Lung (tissue), 12 donors: ENCODE measurements around the gene SYNGR1. TPM values are rescaled to one million over a fixed set of nuclear protein-coding genes. Genes with fewer than 3 reads are reported as not detected.

Experiments
- ATAC-seq: fragments of 200-7000 bp; cut with Tn5 transposase; one replicate; pipeline ENCODE4 v1.9.1; 2020; ENCODE audit warnings: moderate number of reproducible peaks; ENCODE audit not compliant: insufficient read depth, low FRiP score
- DNase-seq, 3 donors: peaks; one replicate each; pipeline ENCODE4 v3.0.0-alpha.2; 2013 to 2017
- H3K27ac ChIP-seq, 2 donors: one replicate each; pipeline ENCODE4 v1.5.1; 2013; ENCODE audit warnings: mild to moderate bottlenecking in 2 of 2, moderate library complexity in 2 of 2, control low read depth in 1 of 2, inconsistent platforms in 1 of 2, low read depth in 1 of 2, low read length in 1 of 2
- H3K27me3 ChIP-seq, 3 donors: one replicate each; pipeline ENCODE4 v1.5.1; 2013; ENCODE audit warnings: low read length in 2 of 3; ENCODE audit not compliant: control insufficient read depth in 3 of 3, insufficient read depth in 3 of 3
- H3K36me3 ChIP-seq, 4 donors: one replicate each; pipeline ENCODE4 v1.5.1; 2013; ENCODE audit warnings: low read length in 4 of 4, mild to moderate bottlenecking in 1 of 4, moderate library complexity in 1 of 4; ENCODE audit not compliant: control insufficient read depth in 4 of 4, insufficient read depth in 4 of 4
- H3K4me1 ChIP-seq, 5 donors: one replicate each; pipeline ENCODE4 v1.5.1; 2013; ENCODE audit warnings: low read length in 5 of 5, mild to moderate bottlenecking in 2 of 5, moderate library complexity in 1 of 5; ENCODE audit not compliant: control insufficient read depth in 5 of 5, insufficient read depth in 5 of 5
- H3K4me3 ChIP-seq: one replicate; pipeline ENCODE4 v1.5.1; 2013; ENCODE audit warnings: mild to moderate bottlenecking, control low read depth, moderate library complexity
- H3K9ac ChIP-seq, 2 donors: one replicate each; pipeline ENCODE4 v1.5.1; 2013; ENCODE audit warnings: low read length in 2 of 2, control low read depth in 1 of 2; ENCODE audit not compliant: insufficient read depth in 1 of 2
- H3K9me3 ChIP-seq, 4 donors: one replicate each; pipeline ENCODE4 v1.5.1; 2013; ENCODE audit warnings: low read length in 3 of 4, mild to moderate bottlenecking in 1 of 4, moderate library complexity in 1 of 4; ENCODE audit not compliant: control insufficient read depth in 4 of 4, insufficient read depth in 3 of 4
- CTCF ChIP-seq: IDR thresholded peaks from 2 replicates; pipeline ENCODE4 v1.5.1; 2012; ENCODE audit warnings: mild to moderate bottlenecking; ENCODE audit errors: control extremely low read depth, extremely low read depth
- whole genome bisulfite sequencing, 2 donors: extraction: QIAGEN DNeasy Blood & Tissue Kit; methylation state at CpG; one replicate each; pipeline ENCODE4 v1.1.7; 2013; 5-methylcytosine and 5-hydroxymethylcytosine counted together
- polyA plus RNA-seq, 2 donors: library from polyadenylated mRNA; stranded (reverse); fragments of 200-250 nt; gene quantifications; one replicate each; pipeline ENCODE4 v1.2.1, GENCODE V29; 2013
- total RNA-seq, 2 donors: library from RNA; depleted of rRNA in 1 of 2; stranded (reverse); fragments of >200 nt in 1 of 2; gene quantifications; one replicate each; pipeline ENCODE4 v1.2.1, GENCODE V29; 2014 to 2021
- donor health status: control.
- donor health status: control.
- donor health status: Bipolar disorder and iron deficiency.
- donor health status: healthy.
- donor health status: DM: yes; HTN: yes; CAD: no.

The SYNGR1 gene
- total and polyA plus RNA-seq, 4 donors = 3.5 to 13.3 (median 5.5) TPM

- H3K9ac ChIP-seq = no peak overlapping the region
- TF ChIP-seq CTCF = no peak
- H3K27ac ChIP-seq = no peak overlapping the region
- H3K4me1 ChIP-seq = peaks cover 0 to 22% (median 6%) of the 10 kb centered on the region in 5 donors
- ATAC-seq (no peak), DNase-seq (no peak)
- WGBS, 2 donors = 88 to 92% methylated on average over 7 of the region's 7 CpGs
- H3K4me3 ChIP-seq = no peak overlapping the region
- H3K27me3 ChIP-seq = no peaks in the 10 kb centered on the region
- H3K9me3 ChIP-seq = no peaks in the 10 kb centered on the region
- no peaks in the 10 kb centered on the region for H3K36me3 ChIP-seq
Observed at GRCh38 chr22:39361496-39361895, 11.7 kb downstream of the SYNGR1 start.

GRCh38 chr22:39362271-39362670 is 12.5 kb downstream of the SYNGR1 start:
- Histone ChIP-seq H3K4me3 (no peak overlapping the region), H3K9me3 (no peaks in the 10 kb centered on the region), H3K27me3 (no peaks in the 10 kb centered on the region), H3K9ac (no peak overlapping the region), H3K4me1 (peaks cover 0 to 22% (median 6%) of the 10 kb centered on the region in 5 donors), H3K27ac (no peak overlapping the region), H3K36me3 (no peaks in the 10 kb centered on the region)
- DNase-seq (no peak), ATAC-seq (no peak)
- 75 to 85% methylated on average over 11 of the region's 11 CpGs for WGBS, 2 donors
- TF ChIP-seq CTCF = no peak

GRCh38 chr22:39362932-39363331 is 13.1 kb downstream of the SYNGR1 start:
- DNase-seq = no peak
- 87 to 96% methylated on average over 4 of the region's 4 CpGs for WGBS, 2 donors
- ATAC-seq = no peak

More at GRCh38 chr22:39362932-39363331, 13.1 kb downstream of the SYNGR1 start:
- Histone ChIP-seq H3K9me3 (no peaks in the 10 kb centered on the region), H3K36me3 (no peaks in the 10 kb centered on the region), H3K4me3 (no peak overlapping the region), H3K27me3 (no peaks in the 10 kb centered on the region), H3K27ac (no peak overlapping the region), H3K9ac (no peak overlapping the region), H3K4me1 (peaks cover 0 to 22% (median 6%) of the 10 kb centered on the region in 5 donors)
- no peak for TF ChIP-seq CTCF
